K562 treated with DMSO at 1 percent for 4 hours (cell line): ENCODE data around the gene SHISA3. TPM values are rescaled to one million over a fixed set of nuclear protein-coding genes. Genes with fewer than 3 reads are reported as not detected.

ENCODE experiments used
- total RNA-seq: library from RNA; unstranded; fragments of 300-600 nt; gene quantifications from 2 replicates; pipeline ENCODE4 v1.2.3, GENCODE V29; 2022; ENCODE audit not compliant: insufficient read depth

Gene SHISA3
- total RNA-seq: not detected in 2 replicates

GRCh38 chr4:42396752-42397634 lies at the start of gene SHISA3:
Gene SHISA3, plus strand, starts transcription at chr4:42397488. Its CDS starts 569 bp downstream, at chr4:42398057.

Other genes starting within 250 kb of the SHISA3 start
- gene BEND4, start 244.8 kb upstream of the SHISA3 start, total RNA-seq: not detected in 2 replicates